Stimulated activated naive CD4-positive, alpha-beta T cell treated with Interleukin-2 at 50 U/mL for 16 hours (primary cell): Measurements from ENCODE around the gene PATJ.
"Not testable (repeated sequence)": the region's sequence is repeated elsewhere in the genome, so short reads cannot be mapped to it uniquely, and the experiment has no call there.

ENCODE experiments used
- DNase-seq: peaks from one replicate; lab custom pipeline; 2025; lab: John Stamatoyannopoulos, UW

Gene PATJ

DNA sequence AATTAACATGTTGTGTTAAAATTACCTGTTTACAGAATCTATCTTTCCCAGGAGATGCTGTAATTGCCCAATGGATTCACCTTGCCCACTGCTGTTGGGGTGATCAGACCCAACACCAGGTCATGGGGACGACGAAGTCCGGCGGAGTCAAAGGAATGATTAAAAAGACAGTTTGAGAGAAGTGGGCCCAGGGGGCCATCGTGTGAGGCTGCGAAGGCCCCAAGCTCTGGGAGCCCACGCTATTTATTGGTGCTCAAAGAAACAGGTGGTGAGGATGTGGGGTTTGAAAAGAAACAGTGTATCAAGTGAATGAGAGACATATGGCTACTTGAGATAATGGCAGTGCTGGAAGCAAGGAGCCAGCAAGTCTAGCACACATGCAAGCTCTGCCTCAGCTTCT, 436.1 kb downstream of the PATJ start:
- no peak for DNase-seq

- not testable (repeated sequence) for DNase-seq
Measured at GRCh38 chr1:62180054-62180453, 437.8 kb downstream of the PATJ start.

DNA sequence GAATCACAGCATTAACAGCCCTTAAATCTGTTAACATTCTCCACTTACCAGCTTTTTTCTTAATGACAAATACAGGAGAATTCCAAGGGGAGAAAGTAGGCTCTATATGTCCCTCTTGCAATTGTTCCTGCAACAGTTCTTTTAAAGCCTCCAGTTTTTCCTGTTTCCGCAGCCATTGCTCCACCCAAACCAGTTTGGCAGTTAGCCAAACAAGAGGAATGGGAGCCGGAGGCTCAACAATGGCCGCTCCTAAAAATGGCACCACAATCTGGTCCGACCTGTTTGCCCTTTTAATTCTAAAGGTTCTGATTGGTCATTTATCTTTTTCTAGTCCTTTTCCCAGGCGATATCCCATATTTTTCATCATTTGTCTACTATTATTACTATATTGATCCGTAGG, 438.4 kb downstream of the PATJ start:
- DNase-seq = no peak

DNA sequence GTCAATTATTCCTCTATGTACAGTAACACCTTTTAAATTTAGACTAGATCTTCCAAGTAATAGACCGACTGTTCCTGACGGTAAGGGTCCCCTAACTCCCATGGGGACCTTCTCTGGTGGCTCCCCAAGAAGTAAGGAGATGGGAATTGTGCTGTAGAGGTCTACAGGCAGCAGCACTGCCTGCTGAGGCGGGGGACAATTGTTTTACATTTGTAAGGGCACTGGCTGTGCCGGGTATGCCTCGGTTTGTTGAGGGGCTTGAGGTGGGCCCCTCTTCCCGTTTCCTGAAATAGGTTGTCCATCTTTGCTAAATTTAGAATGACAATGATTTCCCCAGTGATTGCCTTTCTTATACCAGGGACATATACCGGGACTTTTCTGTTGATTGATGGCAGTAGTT, 439.3 kb downstream of the PATJ start:
- no peak for DNase-seq

DNA sequence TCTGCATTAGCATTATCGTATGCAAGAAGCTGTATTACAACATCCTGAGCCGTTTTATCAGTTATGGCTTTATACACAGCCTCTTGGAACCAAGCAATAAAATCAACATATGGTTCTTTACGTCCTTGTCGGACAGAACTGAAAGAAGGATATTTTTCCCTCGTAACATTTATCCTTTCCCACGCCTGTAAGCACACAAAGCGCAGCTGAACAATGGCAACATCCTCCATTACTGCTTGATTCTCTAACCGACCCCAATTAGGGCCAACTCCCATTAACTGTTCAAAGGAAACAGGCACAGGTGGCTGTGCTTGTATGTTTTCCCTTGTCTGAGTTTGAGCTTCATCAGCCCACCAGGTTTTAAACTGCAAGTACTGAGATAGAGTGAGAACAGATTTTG, 439.9 kb downstream of the PATJ start:
- not testable (repeated sequence) for DNase-seq

DNA sequence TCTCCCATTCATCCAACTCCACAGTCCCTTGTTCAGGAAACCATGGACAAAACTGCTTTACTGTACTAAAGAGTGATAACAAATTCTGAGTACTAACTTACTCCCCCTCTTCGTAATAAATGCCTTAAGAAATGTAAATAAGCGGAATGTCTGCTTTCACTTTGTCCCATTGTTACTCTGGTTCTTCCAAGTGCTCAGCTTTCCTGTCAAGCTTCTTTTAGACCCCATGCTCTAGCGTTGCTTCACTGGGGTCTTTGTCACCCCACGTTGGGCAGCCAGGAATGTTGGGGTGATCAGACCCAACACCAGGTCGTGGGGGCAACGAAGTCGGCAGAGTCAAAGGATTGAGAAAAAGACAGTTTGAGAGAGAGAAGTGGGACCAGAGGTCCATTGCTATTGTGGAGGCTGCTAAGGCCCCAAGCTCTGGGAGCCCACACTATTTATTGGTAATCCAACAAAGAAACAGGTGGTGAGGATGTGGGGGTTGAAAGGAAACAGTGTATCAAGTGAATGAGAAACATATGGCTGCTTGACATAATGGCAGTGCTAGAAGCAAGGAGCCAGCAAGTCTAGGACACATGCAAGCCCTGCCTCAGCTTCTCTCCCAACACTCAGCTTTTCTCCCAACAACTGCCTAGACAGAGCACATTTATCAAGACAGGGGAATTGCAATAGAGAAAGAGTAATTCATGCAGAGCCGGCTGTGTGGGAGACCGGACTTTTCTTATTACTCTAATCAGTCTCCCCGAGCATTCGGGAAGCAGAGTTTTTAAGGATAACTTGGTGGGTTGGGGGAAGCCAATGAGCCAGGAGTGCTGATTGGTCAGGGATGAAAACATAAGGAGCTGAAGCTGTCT, 441.1 kb downstream of the PATJ start:
- DNase-seq = not testable (repeated sequence)

DNA sequence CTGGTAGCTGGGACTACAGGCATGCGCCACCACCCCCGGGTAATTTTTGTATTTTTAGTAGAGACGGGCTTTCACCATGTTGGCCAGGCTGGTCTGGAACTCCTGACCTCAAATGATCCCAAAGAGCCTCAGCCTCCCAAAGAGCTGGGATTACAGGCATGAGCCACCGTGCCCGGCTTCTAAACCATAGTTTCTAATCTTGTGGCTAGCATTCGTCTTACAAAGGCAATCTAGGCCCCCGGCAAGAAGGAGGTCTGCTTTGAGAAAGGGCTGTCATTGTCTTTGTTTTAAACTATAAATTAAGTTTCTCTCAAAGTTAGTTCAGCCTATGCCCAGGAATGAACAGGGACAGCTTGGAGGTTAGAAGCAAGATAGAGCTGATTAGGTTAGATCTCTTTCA, 442.1 kb downstream of the PATJ start:
- no peak for DNase-seq

GRCh38 chr1:62185233-62185632, 443.0 kb downstream of the PATJ start:
- not testable (repeated sequence) for DNase-seq

DNA sequence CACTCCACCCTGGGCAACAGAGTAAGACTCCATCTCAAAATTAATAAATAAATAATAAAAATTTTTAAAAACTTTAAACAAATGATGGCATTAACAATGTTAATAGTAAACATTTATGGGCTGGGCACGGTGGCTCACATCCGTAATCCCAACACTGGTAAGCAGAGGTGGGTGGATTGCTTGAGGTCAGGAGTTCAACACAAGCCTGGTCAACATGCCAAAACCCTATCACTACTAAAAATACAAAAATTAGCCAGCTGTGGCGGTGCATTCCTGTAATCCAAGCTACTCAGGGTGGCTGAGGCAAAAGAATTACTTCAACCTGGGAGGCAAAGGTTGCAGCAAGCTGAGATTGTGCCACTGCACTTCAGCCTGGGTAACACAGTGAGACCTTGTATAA, 443.4 kb downstream of the PATJ start:
- no peak for DNase-seq

- DNase-seq = no peak
Measured at GRCh38 chr1:62187548-62187947, 445.3 kb downstream of the PATJ start.

- no peak for DNase-seq
Measured at GRCh38 chr1:62188111-62188510, 445.8 kb downstream of the PATJ start.

GRCh38 chr1:62194651-62195544, 452.6 kb downstream of the PATJ start, which contains the start of gene L1TD1:
L1TD1 (plus strand) TSS chr1:62194849; CDS start chr1:62206629, 11,780 bp downstream.
- no peak for DNase-seq

DNA sequence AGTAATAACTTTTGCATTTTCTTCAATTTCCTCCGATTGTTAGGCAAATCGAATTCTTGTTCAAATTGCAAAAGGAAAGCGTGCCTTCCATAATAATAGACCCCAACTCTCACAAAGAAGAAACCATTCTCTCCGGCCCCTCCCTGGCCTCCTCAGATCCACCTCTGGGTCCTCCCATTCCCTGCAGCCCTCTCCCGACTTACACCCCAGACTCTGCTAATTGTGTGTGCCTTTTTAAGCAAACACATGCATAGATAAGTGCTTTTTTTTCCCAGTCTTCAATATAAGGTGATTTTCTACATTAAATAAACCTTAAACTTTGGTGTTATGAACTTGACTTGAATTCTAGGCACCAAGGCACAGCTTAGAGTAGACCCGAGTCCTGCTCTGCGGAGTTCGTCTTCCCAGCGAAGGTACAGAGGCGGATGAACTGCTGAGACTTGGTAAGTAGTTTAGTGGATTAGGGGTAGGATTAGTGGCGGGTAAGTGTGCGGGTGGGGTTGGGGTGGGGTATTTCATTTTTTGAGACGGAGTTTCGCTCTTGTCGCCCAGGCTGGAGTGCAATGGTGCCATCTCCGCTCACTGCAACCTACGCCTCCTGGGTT, 453.9 kb downstream of the PATJ start:
- DNase-seq = no peak

GRCh38 chr1:62198069-62198780, 455.9 kb downstream of the PATJ start:
- no peak for DNase-seq

DNA sequence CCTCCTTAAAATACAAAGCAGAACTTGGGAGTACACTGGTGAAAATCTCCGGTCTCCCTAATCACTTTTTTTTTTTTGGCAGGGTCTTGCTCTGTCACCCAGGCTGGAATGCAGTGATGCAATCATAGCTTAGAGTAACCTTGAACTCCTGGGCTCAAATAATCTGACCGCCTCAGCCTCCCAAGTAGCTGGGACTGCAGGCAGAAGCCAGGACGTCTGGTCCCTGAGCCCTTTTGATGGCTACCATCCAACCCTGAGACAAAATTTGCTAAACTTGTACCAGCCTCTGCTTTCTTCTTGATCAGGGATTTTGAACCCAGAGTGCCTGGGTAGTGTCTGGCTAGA, 456.5 kb downstream of the PATJ start:
- no peak for DNase-seq

- no peak for DNase-seq
Measured at GRCh38 chr1:62207187-62207586, 464.9 kb downstream of the PATJ start.

DNA sequence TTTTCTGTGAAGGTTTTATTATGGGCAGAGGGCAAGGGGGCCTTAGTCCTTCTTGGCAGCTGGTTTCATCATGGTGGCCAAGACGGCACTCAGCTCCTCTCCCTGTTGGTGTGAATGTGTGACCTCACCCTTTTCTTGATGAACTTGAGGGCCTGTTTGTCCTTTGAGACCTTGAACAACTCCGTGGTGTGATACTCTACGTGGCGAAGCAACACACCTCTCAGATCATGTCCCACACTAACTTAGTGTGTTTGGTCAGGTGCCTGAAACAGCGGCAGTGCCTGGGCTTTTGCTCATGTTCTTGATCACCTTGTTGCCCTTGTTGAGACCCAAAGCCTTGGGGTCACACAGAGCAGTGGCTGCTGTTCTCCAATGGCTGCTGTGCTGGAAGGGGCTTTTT, 465.8 kb downstream of the PATJ start:
- DNase-seq = no peak

DNA sequence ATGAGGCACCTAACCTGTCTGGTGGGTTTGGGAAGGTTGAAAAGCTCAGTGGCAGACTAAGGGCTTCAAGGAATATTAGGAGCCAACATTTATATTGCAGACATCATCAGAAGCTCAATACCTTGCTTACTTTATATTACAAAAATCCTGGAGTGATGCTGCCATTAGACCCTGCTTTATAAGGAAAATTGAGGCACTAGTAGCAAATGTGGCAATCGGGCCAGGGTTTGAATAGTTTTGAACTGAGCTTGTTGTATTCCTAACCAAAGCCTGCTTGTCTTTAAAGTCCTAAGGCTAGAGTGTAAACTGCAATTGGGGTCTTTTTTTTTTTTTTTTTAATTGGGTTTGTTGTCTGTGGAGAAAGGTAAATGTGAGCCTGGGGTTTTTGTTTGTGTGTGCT, 466.7 kb downstream of the PATJ start:
- no peak for DNase-seq

DNA sequence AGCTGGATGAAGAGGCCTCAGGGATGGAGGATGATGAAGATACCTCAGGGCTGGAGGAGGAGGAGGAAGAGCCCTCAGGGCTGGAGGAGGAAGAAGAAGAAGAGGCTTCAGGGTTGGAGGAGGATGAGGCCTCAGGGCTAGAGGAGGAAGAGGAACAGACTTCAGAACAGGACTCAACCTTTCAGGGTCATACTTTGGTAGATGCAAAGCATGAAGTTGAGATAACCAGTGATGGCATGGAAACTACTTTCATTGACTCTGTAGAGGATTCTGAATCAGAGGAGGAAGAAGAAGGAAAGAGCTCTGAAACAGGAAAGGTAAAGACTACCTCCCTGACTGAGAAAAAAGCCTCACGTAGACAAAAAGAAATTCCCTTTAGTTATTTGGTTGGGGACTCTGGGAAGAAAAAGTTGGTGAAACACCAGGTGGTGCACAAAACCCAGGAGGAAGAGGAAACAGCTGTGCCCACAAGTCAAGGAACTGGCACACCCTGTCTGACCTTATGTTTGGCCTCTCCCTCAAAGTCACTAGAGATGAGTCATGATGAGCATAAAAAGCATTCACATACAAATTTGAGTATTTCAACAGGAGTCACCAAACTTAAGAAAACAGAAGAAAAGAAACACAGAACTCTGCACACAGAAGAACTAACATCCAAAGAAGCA, 467.8 kb downstream of the PATJ start:
- DNase-seq = no peak

- DNase-seq = no peak
Measured at GRCh38 chr1:62210960-62211359, 468.7 kb downstream of the PATJ start.

GRCh38 chr1:62212411-62212810, 470.1 kb downstream of the PATJ start:
- DNase-seq = no peak
